CD4-positive, alpha-beta T cell (primary cell): Measurements from ENCODE around the gene GNAZ. TPM values are rescaled to one million over a fixed set of nuclear protein-coding genes. Genes with fewer than 3 reads are reported as not detected.

Experiments
- ATAC-seq: fragments of 200-7000 bp; cut with Tn5 transposase; one replicate; pipeline ENCODE4 v1.10.0; 2022; ENCODE audit warnings: mild to moderate bottlenecking; ENCODE audit not compliant: poor library complexity
- CTCF ChIA-PET: fragments of 350-600 bp; sonication (Branson Sonifier 250); formaldehyde crosslinking; loops from one replicate; lab custom pipeline; 2021; ENCODE audit warnings: antibody characterized with exemption, inconsistent platforms; lab: Charles Lee
- POLR2A ChIA-PET: fragments of 350-600 bp; sonication (Branson Sonifier 250); formaldehyde crosslinking; loops from one replicate; lab custom pipeline; 2021; ENCODE audit warnings: antibody characterized with exemption, inconsistent platforms; lab: Charles Lee
- DNase-seq, 14 experiments: peaks; one replicate each; pipeline ENCODE4 v3.0.0-alpha.2; 2013 to 2020; ENCODE audit warnings: mixed read lengths in 2 of 14
- H3K27ac ChIP-seq, 2 donors: one replicate each; pipeline versions ENCODE4 v1.5.1 to v1.7.0; 2013; ENCODE audit warnings: low read length in 2 of 2, low read depth in 1 of 2, mild to moderate bottlenecking in 1 of 2
- H3K27me3 ChIP-seq, 2 experiments: 1 replicate in 1 of 2; 2 replicates in 1 of 2; pipeline versions ENCODE4 v1.6.1 to v1.7.0; 2013; ENCODE audit warnings: low read length in 2 of 2, control low read depth in 1 of 2, mild to moderate bottlenecking in 1 of 2, moderate library complexity in 1 of 2; ENCODE audit not compliant: insufficient read depth in 2 of 2, control insufficient read depth in 1 of 2
- H3K36me3 ChIP-seq: one replicate; pipeline ENCODE4 v1.6.1; 2013; ENCODE audit warnings: low read length, control low read depth; ENCODE audit not compliant: insufficient read depth
- H3K4me1 ChIP-seq: one replicate; pipeline ENCODE4 v1.6.1; 2013; ENCODE audit warnings: low read length, control low read depth; ENCODE audit not compliant: insufficient read depth
- H3K4me3 ChIP-seq: one replicate; pipeline ENCODE4 v1.5.1; 2013; ENCODE audit warnings: mild to moderate bottlenecking, low read length, moderate library complexity
- H3K9me3 ChIP-seq, 2 experiments: 1 replicate in 1 of 2; 2 replicates in 1 of 2; pipeline versions ENCODE4 v1.6.1 to v1.7.0; 2013; ENCODE audit warnings: low read length in 2 of 2, mild to moderate bottlenecking in 2 of 2, control low read depth in 1 of 2, moderate library complexity in 1 of 2; ENCODE audit not compliant: control insufficient read depth in 1 of 2, insufficient read depth in 1 of 2
- H3K27ac Mint-ChIP-seq: one replicate; pipeline ENCODE4 v1.8.0; 2020; ENCODE audit warnings: mixed read lengths
- H3K27me3 Mint-ChIP-seq: one replicate; pipeline ENCODE4 v1.8.0; 2021; ENCODE audit warnings: mixed read lengths
- H3K36me3 Mint-ChIP-seq: one replicate; pipeline ENCODE4 v1.8.0; 2021; ENCODE audit warnings: low read depth, mixed read lengths
- H3K4me1 Mint-ChIP-seq: one replicate; pipeline ENCODE4 v1.8.0; 2021; ENCODE audit warnings: low read depth, mixed read lengths
- H3K4me3 Mint-ChIP-seq: one replicate; pipeline ENCODE4 v1.8.0; 2020; ENCODE audit warnings: mild to moderate bottlenecking, mixed read lengths
- H3K9me3 Mint-ChIP-seq: one replicate; pipeline ENCODE4 v1.8.0; 2020; ENCODE audit warnings: mixed read lengths
- intact Hi-C, 2 experiments: fragments of 100-400 bp; cut with DNase I in 1 of 2; cut with micrococcal nuclease in 1 of 2; formaldehyde crosslinking; loops; one replicate each; pipeline versions ENCODE4 v1.15.1 to v1.9.0; 2023 to 2025; cut with DNase I, micrococcal nuclease
- total RNA-seq, 174 experiments: library from RNA in 2 of 174; stranded (reverse) in 2 of 174; gene quantifications; one replicate each; pipeline ENCODE4 v1.2.3 and lab custom pipeline; 2021 to 2026
- TF ChIP-seq, protein P1 (sequence below): fragments of 200-600 bp; IDR thresholded peaks from one replicate; pipeline ENCODE4 v1.8.0; 2022; ENCODE audit warnings: antibody characterized with exemption, mild to moderate bottlenecking

GNAZ gene
- total RNA-seq, 2 experiments from 2014 or later, result 0.20 to 0.38 TPM

DNA sequence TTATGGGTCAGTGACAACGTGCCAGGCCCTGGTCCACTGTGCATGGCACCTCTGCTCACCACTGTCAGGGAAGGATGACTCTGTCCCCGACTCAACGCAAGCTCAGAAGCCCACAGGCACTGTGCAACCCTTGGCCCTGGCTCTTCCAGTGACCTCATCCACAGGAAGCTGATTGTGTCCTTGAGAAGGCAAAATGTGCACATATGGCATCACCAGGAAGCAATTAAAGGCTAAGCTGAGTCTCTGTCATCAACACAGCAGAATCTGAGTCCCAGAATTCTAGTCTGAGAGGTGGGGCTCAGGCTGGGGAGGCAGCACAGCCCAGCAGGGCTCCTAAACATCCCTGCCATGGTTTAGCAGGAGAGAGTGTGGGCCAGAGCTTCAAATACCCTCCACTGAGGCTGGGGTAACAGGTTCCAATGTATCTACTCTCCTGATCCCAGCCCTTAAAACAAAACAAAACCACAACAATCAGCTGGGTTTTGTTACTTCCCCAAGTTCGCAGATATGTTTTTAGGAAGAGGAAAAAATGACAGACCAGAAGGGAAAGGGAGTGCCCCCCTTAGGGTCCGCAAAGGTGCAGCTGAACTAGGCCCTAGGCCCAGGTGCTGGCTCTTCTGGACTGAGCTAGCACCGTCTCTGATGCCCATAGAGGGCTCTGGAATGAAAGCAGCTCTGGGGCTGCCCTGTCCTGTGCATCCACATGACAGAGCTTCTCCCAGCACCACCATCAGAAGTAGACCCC is 33.5 kb upstream of the GNAZ start:
- H3K36me3 ChIP-seq, result no peaks in the 10 kb centered on the region
- no peak overlapping the region for H3K27ac ChIP-seq
- H3K4me1 Mint-ChIP-seq, result peaks cover 13% of the 10 kb centered on the region
- DNase-seq (no peak), ATAC-seq (no peak)
- H3K4me3 ChIP-seq, result no peak overlapping the region
- POLR2A ChIA-PET, result no interaction called here
- H3K36me3 Mint-ChIP-seq, result no peaks in the 10 kb centered on the region
- no peak overlapping the region for H3K27ac Mint-ChIP-seq
- CTCF ChIA-PET, result no interaction called here
- no peaks in the 10 kb centered on the region for H3K9me3 Mint-ChIP-seq
- no peak overlapping the region for H3K4me3 Mint-ChIP-seq
- peaks cover 0 to 5% of the 10 kb centered on the region in 2 experiments for H3K27me3 ChIP-seq
- no peaks in the 10 kb centered on the region for H3K9me3 ChIP-seq
- TF ChIP-seq, protein P1, sequence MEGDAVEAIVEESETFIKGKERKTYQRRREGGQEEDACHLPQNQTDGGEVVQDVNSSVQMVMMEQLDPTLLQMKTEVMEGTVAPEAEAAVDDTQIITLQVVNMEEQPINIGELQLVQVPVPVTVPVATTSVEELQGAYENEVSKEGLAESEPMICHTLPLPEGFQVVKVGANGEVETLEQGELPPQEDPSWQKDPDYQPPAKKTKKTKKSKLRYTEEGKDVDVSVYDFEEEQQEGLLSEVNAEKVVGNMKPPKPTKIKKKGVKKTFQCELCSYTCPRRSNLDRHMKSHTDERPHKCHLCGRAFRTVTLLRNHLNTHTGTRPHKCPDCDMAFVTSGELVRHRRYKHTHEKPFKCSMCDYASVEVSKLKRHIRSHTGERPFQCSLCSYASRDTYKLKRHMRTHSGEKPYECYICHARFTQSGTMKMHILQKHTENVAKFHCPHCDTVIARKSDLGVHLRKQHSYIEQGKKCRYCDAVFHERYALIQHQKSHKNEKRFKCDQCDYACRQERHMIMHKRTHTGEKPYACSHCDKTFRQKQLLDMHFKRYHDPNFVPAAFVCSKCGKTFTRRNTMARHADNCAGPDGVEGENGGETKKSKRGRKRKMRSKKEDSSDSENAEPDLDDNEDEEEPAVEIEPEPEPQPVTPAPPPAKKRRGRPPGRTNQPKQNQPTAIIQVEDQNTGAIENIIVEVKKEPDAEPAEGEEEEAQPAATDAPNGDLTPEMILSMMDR, result no peak
- H3K4me1 ChIP-seq, result peaks cover 8% of the 10 kb centered on the region
- intact Hi-C loops, result no loop called here
- H3K27me3 Mint-ChIP-seq, result peaks cover 12% of the 10 kb centered on the region

DNA sequence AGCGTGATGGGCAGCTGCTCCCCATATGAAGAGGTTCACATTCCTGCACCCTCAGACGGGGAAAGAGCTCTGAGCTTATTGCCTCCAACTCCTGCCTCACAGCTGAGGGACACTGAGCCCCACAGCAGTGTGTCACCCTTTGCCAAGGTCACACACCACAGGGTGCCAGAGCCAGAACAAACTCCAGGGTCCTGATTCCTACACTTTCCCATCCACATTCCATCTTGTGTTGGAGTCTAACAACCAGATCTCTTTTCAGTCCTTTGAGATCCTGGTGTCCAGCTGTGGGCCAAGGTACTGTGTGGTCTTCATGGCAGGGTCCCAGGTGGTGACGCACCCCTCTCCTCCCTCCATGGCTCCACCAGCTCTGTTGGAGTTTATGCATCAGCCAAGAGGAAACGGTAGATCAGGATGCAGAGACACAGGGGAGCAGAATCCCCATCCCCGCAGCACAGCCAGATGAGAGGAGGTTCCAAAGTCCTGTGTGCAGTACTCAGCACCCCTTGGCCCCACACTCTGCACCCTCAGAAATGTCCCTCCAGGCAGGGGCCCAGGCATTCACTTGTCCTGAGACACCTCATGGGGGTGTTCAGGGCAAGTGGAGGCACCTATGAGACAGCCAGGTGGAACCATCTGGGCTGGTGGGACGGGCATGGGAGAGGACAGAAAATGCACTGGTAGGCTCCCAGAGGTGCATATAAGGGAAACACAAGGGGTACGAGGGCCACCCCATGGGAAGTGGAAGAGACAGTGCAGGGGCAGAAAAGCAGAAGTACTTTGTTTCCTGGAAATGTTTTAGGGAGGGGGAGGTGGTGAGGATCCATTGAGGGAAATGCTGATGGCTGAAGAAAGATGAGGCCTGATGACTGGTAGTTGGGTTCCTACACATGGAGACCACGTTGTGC is 32.6 kb upstream of the GNAZ start:
- Histone ChIP-seq H3K4me1 (peaks cover 8% of the 10 kb centered on the region), H3K36me3 (no peaks in the 10 kb centered on the region), H3K4me3 (no peak overlapping the region), H3K9me3 (no peaks in the 10 kb centered on the region), H3K27me3 (peaks cover 0 to 5% of the 10 kb centered on the region in 2 experiments), H3K27ac (no peak overlapping the region)
- Mint-ChIP-seq H3K9me3 (no peaks in the 10 kb centered on the region), H3K4me3 (no peak overlapping the region), H3K27me3 (peaks cover 12% of the 10 kb centered on the region), H3K27ac (no peak overlapping the region), H3K36me3 (no peaks in the 10 kb centered on the region), H3K4me1 (peaks cover 13% of the 10 kb centered on the region)
- intact Hi-C loops, result no loop called here
- no peak for ATAC-seq
- TF ChIP-seq, protein P1, result no peak
- ChIA-PET POLR2A (no interaction called here), CTCF (no interaction called here)
- no peak for DNase-seq

DNA sequence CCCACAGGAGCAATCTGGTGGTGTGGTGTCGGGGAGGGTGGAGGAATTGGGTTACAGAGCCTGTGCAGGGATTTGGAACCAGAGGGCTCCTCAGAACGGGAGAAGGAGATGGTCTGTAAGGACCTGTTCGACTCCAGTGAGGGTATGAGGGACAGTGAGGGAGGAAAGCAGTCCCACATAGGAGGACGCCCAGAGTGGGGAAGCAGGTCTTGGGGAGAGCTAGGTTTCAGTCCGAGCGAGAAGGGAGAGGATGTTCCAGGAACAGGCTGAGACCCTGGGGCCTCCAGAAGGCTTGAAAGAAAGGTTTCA is 32.0 kb upstream of the GNAZ start:
- peaks cover 8% of the 10 kb centered on the region for H3K4me1 ChIP-seq
- H3K27ac ChIP-seq, result no peak overlapping the region
- H3K4me3 ChIP-seq, result no peak overlapping the region
- Mint-ChIP-seq H3K4me3 (no peak overlapping the region), H3K9me3 (no peaks in the 10 kb centered on the region), H3K27me3 (peaks cover 12% of the 10 kb centered on the region), H3K4me1 (peaks cover 13% of the 10 kb centered on the region), H3K36me3 (no peaks in the 10 kb centered on the region), H3K27ac (no peak overlapping the region)
- ATAC-seq (no peak), DNase-seq (no peak)
- TF ChIP-seq, protein P1, result no peak
- ChIA-PET POLR2A (no interaction called here), CTCF (no interaction called here)
- no peaks in the 10 kb centered on the region for H3K36me3 ChIP-seq
- H3K9me3 ChIP-seq, result no peaks in the 10 kb centered on the region
- intact Hi-C loops, result no loop called here
- peaks cover 0 to 5% of the 10 kb centered on the region in 2 experiments for H3K27me3 ChIP-seq
